ENCODE measurements around the gene SIGLECL1. TPM values are rescaled to one million over a fixed set of nuclear protein-coding genes. Genes with fewer than 3 reads are reported as not detected.
"Not testable (repeated sequence)": the region's sequence is repeated elsewhere in the genome, so short reads cannot be mapped to it uniquely, and the experiment has no call there.

SIGLECL1 gene
- polyA plus RNA-seq (ENCODE audit: low read depth in 6 of 6) = not detected

- Mint-ChIP-seq H3K4me1 (no peaks in the 10 kb centered on the region), H3K27ac (peak within 1 kb of the TSS in 1 of 6 donors; percentile 23), H3K36me3 (no peaks in the 10 kb centered on the region), H3K9me3 (peaks cover 0 to 9% (median 0%) of the 10 kb centered on the region in 7 donors), H3K27me3 (peaks cover 5 to 12% (median 9%) of the 10 kb centered on the region in 3 donors), H3K4me3 (peak within 1 kb of the TSS in 1 of 8 donors; percentile 6)
- ATAC-seq (ENCODE audit: low read depth in 2 of 2) = no peak
- DNase-seq = no peak
Measured at GRCh38 chr19:51250786-51251467, at the start of gene SIGLECL1. Gene SIGLECL1, plus strand, starts transcription at chr19:51251080. Its CDS starts 12,993 bp downstream, at chr19:51264073.

- no peak for DNase-seq
- Mint-ChIP-seq H3K4me1 (no peaks in the 10 kb centered on the region), H3K9me3 (no peaks in the 10 kb centered on the region), H3K4me3 (no peak overlapping the region), H3K36me3 (peaks cover 0 to 5% of the 10 kb centered on the region in 2 donors), H3K27ac (no peak overlapping the region), H3K27me3 (peaks cover 4 to 28% (median 26%) of the 10 kb centered on the region in 3 donors)
- no peak for ATAC-seq (ENCODE audit: low read depth in 2 of 2)
Measured at GRCh38 chr19:51201712-51202111, 49.2 kb upstream of the SIGLECL1 start.

DNA sequence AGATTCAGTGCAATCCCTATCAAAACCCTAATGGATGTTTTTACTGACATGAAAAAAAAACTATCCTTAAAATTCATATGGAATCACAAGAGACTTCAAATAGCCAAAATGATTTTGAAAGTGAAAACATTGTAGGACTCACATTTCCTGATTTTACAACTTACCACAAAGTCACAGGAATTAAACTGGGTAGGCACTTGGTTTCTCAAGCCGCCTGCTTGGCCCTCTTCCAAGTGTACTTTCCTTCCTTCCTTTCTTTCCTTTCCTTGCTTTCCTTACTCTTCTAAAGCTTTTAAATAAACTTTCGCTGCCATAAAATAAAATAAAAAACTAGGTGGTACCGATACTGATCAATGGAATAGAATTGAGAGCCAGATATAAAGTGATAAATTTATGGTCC is 47.0 kb upstream of the SIGLECL1 start:
- ATAC-seq (ENCODE audit: low read depth in 2 of 2) = no peak
- Mint-ChIP-seq H3K4me1 (no peaks in the 10 kb centered on the region), H3K36me3 (peaks cover 0 to 5% of the 10 kb centered on the region in 2 donors), H3K4me3 (no peak overlapping the region), H3K27ac (no peak overlapping the region), H3K27me3 (peaks cover 2 to 43% (median 32%) of the 10 kb centered on the region in 3 donors), H3K9me3 (no peaks in the 10 kb centered on the region)
- no peak for DNase-seq

GRCh38 chr19:51204321-51204720 is 46.6 kb upstream of the SIGLECL1 start:
- Mint-ChIP-seq H3K9me3 (no peaks in the 10 kb centered on the region), H3K4me3 (no peak overlapping the region), H3K36me3 (peaks cover 0 to 5% of the 10 kb centered on the region in 2 donors), H3K27me3 (peaks cover 6 to 43% (median 32%) of the 10 kb centered on the region in 3 donors), H3K4me1 (no peaks in the 10 kb centered on the region), H3K27ac (peak overlapping the region in 1 of 6 donors; percentile 51)
- DNase-seq (no peak), ATAC-seq (ENCODE audit: low read depth in 2 of 2) (no peak)

GRCh38 chr19:51207747-51208146 is 43.1 kb upstream of the SIGLECL1 start:
- no peak for DNase-seq
- H3K9me3 Mint-ChIP-seq = no peaks in the 10 kb centered on the region
- H3K27me3 Mint-ChIP-seq = peaks cover 6 to 23% (median 11%) of the 10 kb centered on the region in 3 donors
- no peak for ATAC-seq (ENCODE audit: low read depth in 2 of 2)
- H3K4me3 Mint-ChIP-seq = no peak overlapping the region
- peaks cover 0 to 6% (median 4%) of the 10 kb centered on the region in 3 donors for H3K4me1 Mint-ChIP-seq
- H3K36me3 Mint-ChIP-seq = no peaks in the 10 kb centered on the region
- H3K27ac Mint-ChIP-seq = no peak overlapping the region

- Mint-ChIP-seq H3K4me3 (no peak overlapping the region), H3K36me3 (no peaks in the 10 kb centered on the region), H3K4me1 (peaks cover 0 to 6% (median 4%) of the 10 kb centered on the region in 3 donors), H3K27me3 (peaks cover 6 to 24% (median 11%) of the 10 kb centered on the region in 3 donors), H3K9me3 (no peaks in the 10 kb centered on the region), H3K27ac (no peak overlapping the region)
- ATAC-seq (ENCODE audit: low read depth in 2 of 2) (no peak), DNase-seq (no peak)
Measured at GRCh38 chr19:51210191-51210784, 40.6 kb upstream of the SIGLECL1 start.

DNA sequence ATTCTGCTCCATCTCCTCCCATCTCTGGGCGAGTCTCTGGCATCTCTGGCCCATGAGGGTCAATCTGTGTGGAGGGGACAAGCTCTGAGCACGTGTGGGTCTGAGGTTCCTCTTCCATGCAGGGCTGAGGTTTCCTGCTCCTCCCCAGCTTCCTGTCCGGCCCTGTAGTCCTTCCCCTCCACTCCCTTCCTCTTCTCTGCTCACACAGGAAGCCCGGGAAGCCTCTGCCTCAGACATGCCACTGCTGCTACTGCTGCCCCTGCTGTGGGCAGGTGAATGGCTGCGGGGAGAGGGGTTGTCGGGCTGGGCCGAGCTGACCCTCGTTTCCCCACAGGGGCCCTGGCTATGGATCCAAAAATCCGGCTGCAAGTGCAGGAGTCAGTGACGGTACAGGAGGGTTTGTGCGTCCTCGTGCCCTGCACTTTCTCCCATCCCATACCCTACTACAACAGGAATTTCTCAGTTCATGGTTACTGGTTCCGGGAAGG is 40.0 kb upstream of the SIGLECL1 start:
- Mint-ChIP-seq H3K27ac (peak overlapping the region in 1 of 6 donors; percentile 56), H3K27me3 (peaks cover 6 to 30% (median 11%) of the 10 kb centered on the region in 3 donors)
- not testable (repeated sequence) for H3K4me3 Mint-ChIP-seq; DNase-seq; H3K36me3 Mint-ChIP-seq; H3K4me1 Mint-ChIP-seq; H3K9me3 Mint-ChIP-seq; ATAC-seq (ENCODE audit: low read depth in 2 of 2)

- H3K9me3 Mint-ChIP-seq = peaks cover 0 to 3% (median 0%) of the 10 kb centered on the region in 7 donors
- ATAC-seq (ENCODE audit: low read depth in 2 of 2) (no peak), DNase-seq (no peak)
- peaks cover 8 to 33% (median 15%) of the 10 kb centered on the region in 3 donors for H3K27me3 Mint-ChIP-seq
- H3K27ac Mint-ChIP-seq = no peak overlapping the region
- peaks cover 0 to 6% (median 4%) of the 10 kb centered on the region in 3 donors for H3K4me1 Mint-ChIP-seq
- no peak overlapping the region for H3K4me3 Mint-ChIP-seq
- peaks cover 0 to 3% of the 10 kb centered on the region in 2 donors for H3K36me3 Mint-ChIP-seq
Measured at GRCh38 chr19:51211833-51212232, 39.0 kb upstream of the SIGLECL1 start.

DNA sequence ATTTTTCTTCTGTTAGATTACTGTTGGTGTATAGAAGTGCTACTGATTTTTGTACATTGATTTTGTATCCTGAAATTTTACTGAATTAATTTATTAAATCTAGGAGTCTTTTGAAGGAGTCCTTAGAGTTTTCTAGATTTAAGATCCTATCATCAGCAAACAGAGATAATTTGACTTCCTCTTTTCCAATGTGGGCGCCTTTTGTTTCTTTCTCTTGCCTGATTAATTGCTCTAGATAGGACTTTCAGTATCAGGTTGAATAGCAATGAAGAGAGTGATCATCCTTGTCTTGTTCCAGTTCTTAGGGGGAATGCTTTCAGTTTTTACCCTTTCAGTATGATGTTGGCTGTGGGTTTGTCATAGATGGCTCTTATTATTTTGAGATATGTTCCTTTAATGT is 31.6 kb upstream of the SIGLECL1 start:
- Mint-ChIP-seq H3K36me3 (peaks cover 0 to 5% of the 10 kb centered on the region in 2 donors), H3K4me3 (no peak overlapping the region), H3K27me3 (peaks cover 6 to 36% (median 33%) of the 10 kb centered on the region in 3 donors), H3K27ac (no peak overlapping the region), H3K9me3 (peaks cover 0 to 10% (median 2%) of the 10 kb centered on the region in 7 donors), H3K4me1 (peaks cover 0 to 6% (median 5%) of the 10 kb centered on the region in 3 donors)
- ATAC-seq (ENCODE audit: low read depth in 2 of 2) = no peak
- DNase-seq = no peak

- Mint-ChIP-seq H3K4me1 (peaks cover 0 to 7% (median 5%) of the 10 kb centered on the region in 3 donors), H3K36me3 (peaks cover 0 to 5% of the 10 kb centered on the region in 2 donors), H3K27ac (no peak overlapping the region), H3K4me3 (no peak overlapping the region), H3K27me3 (peaks cover 7 to 39% (median 35%) of the 10 kb centered on the region in 3 donors), H3K9me3 (peaks cover 0 to 10% (median 2%) of the 10 kb centered on the region in 7 donors)
- DNase-seq (no peak), ATAC-seq (ENCODE audit: low read depth in 2 of 2) (no peak)
Measured at GRCh38 chr19:51219971-51220370, 30.9 kb upstream of the SIGLECL1 start.

DNA sequence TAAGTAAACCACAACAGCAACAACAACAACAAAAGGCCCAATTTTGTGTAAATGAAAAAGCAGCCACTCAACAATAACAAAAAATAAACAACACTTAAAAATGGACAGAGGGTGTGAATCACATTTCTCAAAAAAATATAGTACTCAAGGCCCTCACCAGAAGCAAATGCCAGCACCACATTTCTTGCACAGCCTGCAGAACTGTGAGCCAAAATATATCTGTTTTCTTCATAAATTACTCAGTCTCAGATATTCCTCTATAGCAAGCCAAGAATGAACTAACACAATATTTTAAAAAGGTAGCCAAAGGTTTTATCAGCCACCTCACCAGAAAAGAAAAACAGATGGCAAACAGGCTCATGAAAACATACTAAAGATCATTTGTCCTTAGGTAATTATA is 29.9 kb upstream of the SIGLECL1 start:
- no peak overlapping the region for H3K4me3 Mint-ChIP-seq
- H3K9me3 Mint-ChIP-seq = peaks cover 0 to 10% (median 2%) of the 10 kb centered on the region in 7 donors
- H3K4me1 Mint-ChIP-seq = peaks cover 0 to 11% (median 5%) of the 10 kb centered on the region in 3 donors
- no peak overlapping the region for H3K27ac Mint-ChIP-seq
- DNase-seq = no peak
- peaks cover 0 to 5% of the 10 kb centered on the region in 2 donors for H3K36me3 Mint-ChIP-seq
- peaks cover 18 to 43% (median 40%) of the 10 kb centered on the region in 3 donors for H3K27me3 Mint-ChIP-seq
- ATAC-seq (ENCODE audit: low read depth in 2 of 2) = no peak

DNA sequence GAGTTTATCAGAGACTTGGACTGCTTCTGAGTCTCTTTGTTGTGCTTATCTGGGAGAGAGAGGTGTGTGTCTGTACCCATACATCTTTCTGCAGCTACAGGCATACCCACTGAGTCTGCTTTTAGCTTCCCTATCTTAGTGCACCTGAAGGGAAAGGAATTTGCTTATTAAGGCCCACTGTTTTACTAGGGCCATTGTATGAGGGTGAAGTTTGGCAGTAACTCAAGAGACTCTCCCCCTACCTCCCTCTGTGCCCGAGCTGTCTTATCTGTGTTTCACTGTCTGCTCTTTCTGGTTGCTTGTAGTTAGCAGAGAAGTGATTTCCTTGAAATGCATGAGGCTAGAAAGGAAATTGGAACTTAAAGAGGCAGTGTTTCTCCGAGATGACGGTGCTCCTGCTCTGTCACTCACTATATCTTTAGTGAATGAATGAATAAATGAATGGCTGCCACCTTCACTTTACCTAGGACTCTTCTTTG is 26.7 kb upstream of the SIGLECL1 start:
- Mint-ChIP-seq H3K9me3 (peaks cover 0 to 8% (median 0%) of the 10 kb centered on the region in 7 donors), H3K4me1 (peaks cover 0 to 5% (median 0%) of the 10 kb centered on the region in 3 donors), H3K27ac (no peak overlapping the region), H3K4me3 (no peak overlapping the region), H3K27me3 (peaks cover 22 to 41% (median 39%) of the 10 kb centered on the region in 3 donors), H3K36me3 (no peaks in the 10 kb centered on the region)
- DNase-seq = no peak
- ATAC-seq (ENCODE audit: low read depth in 2 of 2) = no peak

- H3K36me3 Mint-ChIP-seq; DNase-seq; H3K4me1 Mint-ChIP-seq; H3K27ac Mint-ChIP-seq; ATAC-seq (ENCODE audit: low read depth in 2 of 2); H3K9me3 Mint-ChIP-seq; H3K4me3 Mint-ChIP-seq: not testable (repeated sequence)
- H3K27me3 Mint-ChIP-seq = peaks cover 22 to 45% (median 41%) of the 10 kb centered on the region in 3 donors
Measured at GRCh38 chr19:51224898-51225393, 25.9 kb upstream of the SIGLECL1 start, which contains the start of gene CD33. Gene CD33, plus strand, starts transcription at chr19:51225080. Its CDS starts 39 bp downstream, at chr19:51225119.
